GM19238 (cell line): ENCODE measurements around the gene ZNF287.

Experiments
- DNase-seq: peaks from one replicate; pipeline ENCODE4 v3.0.0; 2011; ENCODE audit warnings: low spot score; ENCODE audit not compliant: insufficient read length

Gene ZNF287

GRCh38 chr17:16516594-16517051 lies 52.4 kb downstream of the ZNF287 start:
- DNase-seq: no peak

GRCh38 chr17:16515933-16516332 lies 53.1 kb downstream of the ZNF287 start:
- no peak for DNase-seq

- no peak for DNase-seq
These were observed 55.1 kb downstream of the ZNF287 start for GRCh38 chr17:16513873-16514272.

GRCh38 chr17:16512011-16512410 lies 57.0 kb downstream of the ZNF287 start:
- no peak for DNase-seq

GRCh38 chr17:16511593-16511992 lies 57.4 kb downstream of the ZNF287 start:
- DNase-seq: no peak

GRCh38 chr17:16507918-16508533 lies 61.0 kb downstream of the ZNF287 start:
- DNase-seq: no peak

GRCh38 chr17:16506188-16506587 lies 62.8 kb downstream of the ZNF287 start:
- DNase-seq: no peak

- no peak for DNase-seq
These were observed 64.0 kb downstream of the ZNF287 start for GRCh38 chr17:16504984-16505383.
